HG02885 (cell line): ENCODE measurements around the gene TMOD1.
"Not testable (repeated sequence)": the region's sequence is repeated elsewhere in the genome, so short reads cannot be mapped to it uniquely, and the experiment has no call there.

Source experiments
- ATAC-seq: cut with Tn5 transposase; IDR thresholded peaks from one replicate; pipeline ENCODE4 v1.9.1; 2021; ENCODE audit warnings: mild to moderate bottlenecking; ENCODE audit not compliant: unreplicated experiment, poor library complexity

The TMOD1 gene

GRCh38 chr9:97501177-97501971 lies at the start of gene TMOD1:
Gene TMOD1 (plus strand): TSS chr9:97501666. CDS start chr9:97524189, 22,523 bp downstream.
- peak; percentile 66 for ATAC-seq

- ATAC-seq = not testable (repeated sequence)
Observed at GRCh38 chr9:97453573-97453972, 47.9 kb upstream of the TMOD1 start.

GRCh38 chr9:97456841-97457240 lies 44.6 kb upstream of the TMOD1 start:
- not testable (repeated sequence) for ATAC-seq

GRCh38 chr9:97459326-97459725 lies 42.1 kb upstream of the TMOD1 start:
- no peak for ATAC-seq

GRCh38 chr9:97462159-97462558 lies 39.3 kb upstream of the TMOD1 start:
- ATAC-seq = no peak

- ATAC-seq = no peak
Observed at GRCh38 chr9:97462914-97463313, 38.6 kb upstream of the TMOD1 start.

GRCh38 chr9:97468658-97469448 lies 32.6 kb upstream of the TMOD1 start:
- ATAC-seq = peak; percentile 77

- no peak for ATAC-seq
Observed at GRCh38 chr9:97470076-97470475, 31.4 kb upstream of the TMOD1 start.

GRCh38 chr9:97473717-97474116 lies 27.7 kb upstream of the TMOD1 start:
- ATAC-seq = no peak

GRCh38 chr9:97474372-97474925 lies 27.0 kb upstream of the TMOD1 start:
- no peak for ATAC-seq

GRCh38 chr9:97475059-97475458 lies 26.4 kb upstream of the TMOD1 start:
- ATAC-seq = no peak

- no peak for ATAC-seq
Observed at GRCh38 chr9:97478301-97478981, 23.0 kb upstream of the TMOD1 start.

GRCh38 chr9:97479496-97480159 lies 21.8 kb upstream of the TMOD1 start:
- no peak for ATAC-seq

GRCh38 chr9:97480174-97480573 lies 21.3 kb upstream of the TMOD1 start:
- no peak for ATAC-seq

- ATAC-seq = no peak
Observed at GRCh38 chr9:97480749-97481148, 20.7 kb upstream of the TMOD1 start.

- no peak for ATAC-seq
Observed at GRCh38 chr9:97484134-97484533, 17.3 kb upstream of the TMOD1 start.

- no peak for ATAC-seq
Observed at GRCh38 chr9:97487107-97487506, 14.4 kb upstream of the TMOD1 start.

GRCh38 chr9:97487861-97488260 lies 13.6 kb upstream of the TMOD1 start:
- no peak for ATAC-seq

GRCh38 chr9:97491216-97491999 lies 10.1 kb upstream of the TMOD1 start:
- no peak for ATAC-seq
